Fibroblast of lung (primary cell): ENCODE results near the gene ECHDC1. TPM values are rescaled to one million over a fixed set of nuclear protein-coding genes. Genes with fewer than 3 reads are reported as not detected.

Experiments used
- DNase-seq, 2 donors: peaks; one replicate each; pipeline versions ENCODE4 v3.0.0 to v3.0.0-alpha.2; 2010; ENCODE audit warnings: low read depth in 2 of 2
- H2AFZ ChIP-seq: 2 replicates; pipeline ENCODE4 v1.5.1; 2012; ENCODE audit warnings: low read length, control low read depth, inconsistent platforms
- H3K27ac ChIP-seq: 2 replicates; pipeline ENCODE4 v1.5.1; 2011; ENCODE audit warnings: low read length, control low read depth; ENCODE audit not compliant: insufficient read depth
- H3K27me3 ChIP-seq: 2 replicates; pipeline ENCODE4 v1.5.1; 2011; ENCODE audit warnings: mild to moderate bottlenecking, low read length; ENCODE audit not compliant: control insufficient read depth, insufficient read depth
- H3K36me3 ChIP-seq: 2 replicates; pipeline ENCODE4 v1.5.1; 2011; ENCODE audit warnings: low read length; ENCODE audit not compliant: control insufficient read depth, insufficient read depth
- H3K4me1 ChIP-seq: 2 replicates; pipeline ENCODE4 v1.5.1; 2011; ENCODE audit warnings: low read length; ENCODE audit not compliant: control insufficient read depth, insufficient read depth; ENCODE audit errors: extremely low read depth
- H3K4me2 ChIP-seq: 2 replicates; pipeline ENCODE4 v1.5.1; 2011; ENCODE audit warnings: low read length, control low read depth; ENCODE audit not compliant: insufficient read depth; ENCODE audit errors: extremely low read depth
- H3K4me3 ChIP-seq, 4 experiments: fragments of 200-600 bp in 1 of 4; sonication (generic) in 1 of 4; replicated peaks in 1 of 4; 2 replicates each; pipeline ENCODE4 v1.5.1; 2011 to 2016; ENCODE audit warnings: low read length in 4 of 4, low read depth in 3 of 4, mild to moderate bottlenecking in 3 of 4, control low read depth in 2 of 4, inconsistent platforms in 1 of 4, mixed read lengths in 1 of 4; ENCODE audit not compliant: insufficient read depth in 1 of 4; ENCODE audit errors: control extremely low read depth in 1 of 4
- H3K79me2 ChIP-seq: 2 replicates; pipeline ENCODE4 v1.5.1; 2012; ENCODE audit warnings: mild to moderate bottlenecking, low read length, inconsistent platforms; ENCODE audit not compliant: control insufficient read depth, insufficient read depth
- H3K9ac ChIP-seq: 2 replicates; pipeline ENCODE4 v1.5.1; 2011; ENCODE audit warnings: mild to moderate bottlenecking, low read length, control low read depth; ENCODE audit not compliant: insufficient read depth
- H3K9me3 ChIP-seq: 2 replicates; pipeline ENCODE4 v1.5.1; 2012; ENCODE audit warnings: low read depth, low read length; ENCODE audit not compliant: control insufficient read depth, insufficient read depth
- H4K20me1 ChIP-seq: 2 replicates; pipeline ENCODE4 v1.5.1; 2011; ENCODE audit warnings: low read length; ENCODE audit not compliant: control insufficient read depth, insufficient read depth; ENCODE audit errors: extremely low read depth
- EZH2 ChIP-seq: IDR thresholded peaks from 2 replicates; pipeline ENCODE4 v1.5.1; 2012; ENCODE audit warnings: low read length, control low read depth, mild to moderate bottlenecking; ENCODE audit errors: missing control alignments
- polyA plus RNA-seq, 2 donors: library from polyadenylated mRNA; depleted of rRNA in 1 of 2; stranded (reverse) in 1 of 2; unstranded in 1 of 2; fragments of >200 nt; gene quantifications; 2 replicates each; pipeline ENCODE4 v1.2.1, GENCODE V29; 2011 to 2012; ENCODE audit warnings: missing spikeins in 1 of 2
- total RNA-seq: library from RNA; depleted of rRNA; stranded (reverse); fragments of >200 nt; gene quantifications from 2 replicates; pipeline ENCODE4 v1.2.1, GENCODE V29; 2014
- TF ChIP-seq, protein P1 (sequence below), 2 donors: IDR thresholded peaks in 1 of 2; conservative IDR thresholded peaks in 1 of 2; 1 replicate in 1 of 2; 2 replicates in 1 of 2; pipeline ENCODE4 v1.5.1; 2011 to 2012; ENCODE audit warnings: low read length in 2 of 2, control low read depth in 1 of 2, inconsistent platforms in 1 of 2, low read depth in 1 of 2, mild to moderate bottlenecking in 1 of 2

ECHDC1 gene
- total and polyA plus RNA-seq, 2 donors (not counting 1 experiment from before 2014, with no cell fraction given), result 51.7 to 64.4 TPM

DNA sequence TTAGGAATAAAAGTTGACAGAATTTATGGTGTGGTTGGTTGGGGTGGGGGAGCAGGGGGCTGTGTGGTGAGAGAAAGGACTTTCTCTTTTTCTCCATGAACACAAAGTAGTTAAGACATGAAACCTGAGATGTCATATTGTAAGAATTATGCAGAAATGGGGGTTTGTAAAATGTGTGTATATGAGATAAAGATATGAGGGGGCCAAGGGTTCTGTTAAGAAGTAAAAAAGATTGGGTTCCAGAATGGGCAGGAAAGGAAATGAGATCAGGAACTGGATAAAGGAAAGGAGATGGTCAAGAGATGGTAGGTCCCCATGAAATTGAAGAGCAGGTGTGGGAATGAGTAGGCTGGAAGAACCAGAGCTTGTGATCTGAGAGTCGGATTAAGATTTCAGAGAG is 67.1 kb downstream of the ECHDC1 start:
- no peaks in the 10 kb centered on the region for H3K27me3 ChIP-seq
- no peaks in the 10 kb centered on the region for H3K9me3 ChIP-seq
- no peak overlapping the region for H2AFZ ChIP-seq
- H3K4me1 ChIP-seq, result no peaks in the 10 kb centered on the region
- H3K4me2 ChIP-seq, result no peak overlapping the region
- H3K79me2 ChIP-seq, result peaks cover 62% of the 10 kb centered on the region
- no peak overlapping the region for H3K4me3 ChIP-seq
- H3K36me3 ChIP-seq, result no peaks in the 10 kb centered on the region
- H4K20me1 ChIP-seq, result peaks cover 2% of the 10 kb centered on the region
- H3K27ac ChIP-seq, result no peak overlapping the region
- DNase-seq, result no peak
- H3K9ac ChIP-seq, result no peak overlapping the region
- TF ChIP-seq, protein P1, sequence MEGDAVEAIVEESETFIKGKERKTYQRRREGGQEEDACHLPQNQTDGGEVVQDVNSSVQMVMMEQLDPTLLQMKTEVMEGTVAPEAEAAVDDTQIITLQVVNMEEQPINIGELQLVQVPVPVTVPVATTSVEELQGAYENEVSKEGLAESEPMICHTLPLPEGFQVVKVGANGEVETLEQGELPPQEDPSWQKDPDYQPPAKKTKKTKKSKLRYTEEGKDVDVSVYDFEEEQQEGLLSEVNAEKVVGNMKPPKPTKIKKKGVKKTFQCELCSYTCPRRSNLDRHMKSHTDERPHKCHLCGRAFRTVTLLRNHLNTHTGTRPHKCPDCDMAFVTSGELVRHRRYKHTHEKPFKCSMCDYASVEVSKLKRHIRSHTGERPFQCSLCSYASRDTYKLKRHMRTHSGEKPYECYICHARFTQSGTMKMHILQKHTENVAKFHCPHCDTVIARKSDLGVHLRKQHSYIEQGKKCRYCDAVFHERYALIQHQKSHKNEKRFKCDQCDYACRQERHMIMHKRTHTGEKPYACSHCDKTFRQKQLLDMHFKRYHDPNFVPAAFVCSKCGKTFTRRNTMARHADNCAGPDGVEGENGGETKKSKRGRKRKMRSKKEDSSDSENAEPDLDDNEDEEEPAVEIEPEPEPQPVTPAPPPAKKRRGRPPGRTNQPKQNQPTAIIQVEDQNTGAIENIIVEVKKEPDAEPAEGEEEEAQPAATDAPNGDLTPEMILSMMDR (conservative IDR thresholded peaks at IDR 0.05 in 1 of 2, IDR thresholded peaks at IDR 0.05 in 1 of 2; ENCODE audit: low read depth in 1 of 2, low read length in 2 of 2), result no peak
- TF ChIP-seq EZH2, result no peak

DNA sequence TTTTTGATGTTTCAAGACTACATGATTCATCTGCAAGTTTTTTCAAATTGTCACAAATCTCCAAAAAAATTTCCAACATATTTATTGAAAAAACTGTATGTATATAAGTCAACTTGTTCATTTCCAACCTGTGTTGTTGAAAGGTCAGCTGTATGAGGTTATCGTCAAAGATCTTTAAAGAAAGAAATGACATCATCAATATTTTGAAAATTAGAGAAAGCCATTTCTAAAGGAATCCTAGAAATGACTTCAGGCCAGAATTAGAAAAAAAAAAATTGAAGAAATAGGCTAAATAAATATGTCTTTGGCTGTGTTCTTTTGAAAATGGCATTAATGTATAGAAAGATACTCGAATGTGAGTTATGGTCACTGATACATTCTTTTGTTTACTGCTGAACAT is 69.9 kb downstream of the ECHDC1 start:
- Histone ChIP-seq H3K4me1 (no peaks in the 10 kb centered on the region), H3K36me3 (no peaks in the 10 kb centered on the region), H3K9ac (no peak overlapping the region), H3K27ac (no peak overlapping the region), H3K4me2 (no peak overlapping the region), H4K20me1 (peaks cover 4% of the 10 kb centered on the region), H3K9me3 (no peaks in the 10 kb centered on the region), H3K4me3 (no peak overlapping the region), H3K27me3 (no peaks in the 10 kb centered on the region), H2AFZ (no peak overlapping the region), H3K79me2 (peaks cover 82% of the 10 kb centered on the region)
- TF ChIP-seq, protein P1 (conservative IDR thresholded peaks at IDR 0.05 in 1 of 2, IDR thresholded peaks at IDR 0.05 in 1 of 2; ENCODE audit: low read depth in 1 of 2, low read length in 2 of 2), result no peak
- no peak for TF ChIP-seq EZH2
- DNase-seq, result no peak

DNA sequence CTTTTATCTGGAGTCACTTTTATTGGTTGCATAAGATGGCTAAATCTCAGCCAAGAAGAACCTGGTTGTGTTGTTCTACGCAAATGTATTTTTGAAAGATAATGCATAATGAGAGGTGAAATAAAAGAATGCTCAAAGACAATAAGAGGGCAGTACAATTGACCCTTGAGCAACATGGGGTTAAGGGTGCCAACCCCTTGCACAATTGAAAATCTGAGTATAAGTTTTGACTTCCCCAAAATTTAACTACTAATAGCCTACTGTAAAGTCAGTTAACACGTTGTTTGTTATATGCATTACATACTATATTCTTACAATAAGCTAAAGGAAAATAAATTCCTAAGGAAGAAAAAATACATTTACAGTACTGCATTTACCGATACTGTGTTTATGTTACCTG is 70.8 kb downstream of the ECHDC1 start:
- TF ChIP-seq, protein P1 (conservative IDR thresholded peaks at IDR 0.05 in 1 of 2, IDR thresholded peaks at IDR 0.05 in 1 of 2; ENCODE audit: low read depth in 1 of 2, low read length in 2 of 2), result no peak
- TF ChIP-seq EZH2, result no peak
- Histone ChIP-seq H3K4me1 (no peaks in the 10 kb centered on the region), H3K27me3 (no peaks in the 10 kb centered on the region), H3K36me3 (no peaks in the 10 kb centered on the region), H3K4me2 (no peak overlapping the region), H3K27ac (no peak overlapping the region), H3K79me2 (peaks cover 83% of the 10 kb centered on the region), H3K4me3 (no peak overlapping the region), H3K9me3 (no peaks in the 10 kb centered on the region), H2AFZ (no peak overlapping the region), H3K9ac (no peak overlapping the region), H4K20me1 (peaks cover 4% of the 10 kb centered on the region)
- no peak for DNase-seq
